K562 (cell line): Measurements from ENCODE around the gene PSG7. TPM values are rescaled to one million over a fixed set of nuclear protein-coding genes. Genes with fewer than 3 reads are reported as not detected.
"Not testable (repeated sequence)": the region's sequence is repeated elsewhere in the genome, so short reads cannot be mapped to it uniquely, and the experiment has no call there.

ENCODE experiments used
- ATAC-seq: fragments of 200-7000 bp; cut with Tn5 transposase; 3 replicates; pipeline ENCODE4 v1.9.1; 2020; ENCODE audit warnings: moderate library complexity
- BruUV-seq: library from RNA; stranded (reverse); fragments of 400-500 nt; replicated peaks from 2 replicates; lab custom pipeline; 2021; lab: Mats Ljungman, UMichigan
- CTCF ChIA-PET: fragments of 300-600 bp; formaldehyde crosslinking; extraction: SDS; loops from one replicate; lab custom pipeline; 2021; ENCODE audit warnings: low intra/inter-chr PET ratio; lab: Yijun Ruan, JAX
- POLR2A ChIA-PET: fragments of 300-600, 350-650 bp; sonication (Branson Sonifier 250); formaldehyde crosslinking; extraction: SDS; loops from one replicate; lab custom pipeline; 2021; ENCODE audit warnings: antibody characterized with exemption, inconsistent platforms; lab: Yijun Ruan, JAX
- DNase-seq, 4 experiments: peaks; one replicate each; pipeline versions ENCODE4 v3.0.0 to v3.0.0-alpha.2; 2011 to 2018; ENCODE audit warnings: low spot score in 3 of 4, mixed read lengths in 3 of 4; ENCODE audit errors: extremely low read depth in 1 of 4
- FAIRE-seq: peaks from 2 replicates; lab custom pipeline; 2011; peaks lifted over from hg19 to GRCh38; lab: Jason Lieb, UNC
- H2AFZ ChIP-seq: 2 replicates; pipeline ENCODE4 v1.6.0; 2011; ENCODE audit warnings: low read depth, low read length, control low read depth, inconsistent platforms
- H3K27ac ChIP-seq: fragments of 200-600 bp; 3 replicates; pipeline ENCODE4 v1.8.0; 2011; ENCODE audit warnings: low read depth, mild to moderate bottlenecking, control low read depth, inconsistent platforms, low read length, moderate library complexity, mixed read lengths; ENCODE audit errors: extremely low read depth
- H3K27me3 ChIP-seq, 2 experiments: fragments of 300-600 bp in 1 of 2; 2 replicates in 1 of 2; 3 replicates in 1 of 2; pipeline versions ENCODE4 v1.6.0 to v1.8.0; 2011; ENCODE audit warnings: inconsistent platforms in 2 of 2, low read length in 2 of 2, mild to moderate bottlenecking in 1 of 2, mixed read lengths in 1 of 2, moderate library complexity in 1 of 2; ENCODE audit not compliant: control insufficient read depth in 2 of 2, insufficient read depth in 2 of 2
- H3K36me3 ChIP-seq: fragments of 300-600 bp; 3 replicates; pipeline ENCODE4 v1.8.0; 2011; ENCODE audit warnings: mild to moderate bottlenecking, low read length, inconsistent platforms; ENCODE audit not compliant: control insufficient read depth, insufficient read depth
- H3K4me1 ChIP-seq, 2 experiments: fragments of 200-600 bp in 1 of 2; replicated peaks in 1 of 2; 2 replicates in 1 of 2; 3 replicates in 1 of 2; pipeline versions ENCODE4 v1.5.1 to v1.8.0; 2011; ENCODE audit warnings: inconsistent platforms in 2 of 2, low read length in 2 of 2, mild to moderate bottlenecking in 1 of 2, mixed read lengths in 1 of 2, moderate library complexity in 1 of 2; ENCODE audit not compliant: control insufficient read depth in 2 of 2, insufficient read depth in 2 of 2
- H3K4me2 ChIP-seq: 2 replicates; pipeline ENCODE4 v1.6.1; 2011; ENCODE audit warnings: low read length, control low read depth, inconsistent platforms, mixed read lengths; ENCODE audit not compliant: insufficient read depth
- H3K4me3 ChIP-seq: fragments of 200-600 bp; sonication (generic), shearing (Covaris generic); 2 replicates; pipeline ENCODE4 v1.5.1; 2016; ENCODE audit warnings: control low read depth, inconsistent platforms
- H3K79me2 ChIP-seq: fragments of 200-600 bp; 3 replicates; pipeline ENCODE4 v1.8.0; 2011; ENCODE audit warnings: low read length, inconsistent platforms; ENCODE audit not compliant: control insufficient read depth, insufficient read depth
- H3K9ac ChIP-seq, 2 experiments: 2 replicates each; pipeline versions ENCODE4 v1.6.0 to v1.6.1; 2011; ENCODE audit warnings: low read depth in 2 of 2, low read length in 2 of 2, control low read depth in 1 of 2, inconsistent platforms in 1 of 2, mild to moderate bottlenecking in 1 of 2, mixed read lengths in 1 of 2; ENCODE audit not compliant: insufficient read depth in 1 of 2
- H3K9me1 ChIP-seq: one replicate; pipeline ENCODE4 v1.6.0; 2011; ENCODE audit warnings: inconsistent platforms, mild to moderate bottlenecking, low read length, moderate library complexity; ENCODE audit not compliant: control insufficient read depth, insufficient read depth
- H3K9me3 ChIP-seq: replicated peaks from 2 replicates; pipeline ENCODE4 v1.5.1; 2011; ENCODE audit warnings: low read depth, low read length, inconsistent platforms; ENCODE audit not compliant: control insufficient read depth, insufficient read depth
- H4K20me1 ChIP-seq: replicated peaks from 2 replicates; pipeline ENCODE4 v1.6.1; 2011; ENCODE audit warnings: low read length, inconsistent platforms, mixed read lengths; ENCODE audit not compliant: control insufficient read depth, insufficient read depth
- WGBS: fragments of 100-300 bp; shearing (Covaris generic); methylation state at CpG from one replicate; pipeline ENCODE4 v1.1.6; 2016; ENCODE audit warnings: low coverage, mixed read lengths; ENCODE audit not compliant: insufficient coverage; ENCODE audit errors: missing lambda C conversion rate; 5-methylcytosine and 5-hydroxymethylcytosine counted together
- in situ Hi-C: fragments of 300-500 bp; cut with MboI; formaldehyde crosslinking; loops from 4 replicates; pipeline ENCODE4 v1.15.0; 2018; ENCODE audit warnings: inconsistent platforms, mixed read lengths
- intact Hi-C: fragments of 100-400 bp; cut with micrococcal nuclease; formaldehyde crosslinking; loops from 2 replicates; pipeline ENCODE4 v1.14.2; 2022
- polyA plus RNA-seq, 8 experiments: library from polyadenylated mRNA; depleted of rRNA in 4 of 8; stranded (reverse) in 5 of 8; unstranded in 3 of 8; fragments of >200 nt; fragmentation: Nextera tagmentation in 2 of 8; fragmentation: Illumina TruSeq in 1 of 8; extraction: Ambion mirVana in 2 of 8; extraction: Trizol in 1 of 8; gene quantifications; 2 replicates each; pipeline versions ENCODE4 v1.2.1 to v1.2.3, GENCODE V29; 2011 to 2014; ENCODE audit warnings: inconsistent platforms in 1 of 8, missing spikeins in 1 of 8
- total RNA-seq, 7 experiments: library from RNA; depleted of rRNA in 6 of 7; stranded (reverse); fragments of >200 nt in 6 of 7; fragmentation: Illumina TruSeq in 2 of 7; extraction: Trizol in 2 of 7; gene quantifications; 2 replicates each; pipeline versions ENCODE4 v1.2.1 to v1.2.3, GENCODE V29; 2011 to 2021; ENCODE audit warnings: low replicate concordance in 1 of 7

The PSG7 gene
- total and polyA plus RNA-seq, 9 of the 15 experiments (the other 6 are each of a cell fraction or from before 2014, with no cell fraction given), result not detected

GRCh38 chr19:42911731-42912130 is 25.3 kb downstream of the PSG7 start:
- DNase-seq, H3K27me3 ChIP-seq, H2AFZ ChIP-seq, H3K36me3 ChIP-seq, POLR2A ChIA-PET, H4K20me1 ChIP-seq, CTCF ChIA-PET, BruUV-seq, FAIRE-seq, in situ Hi-C loops, H3K9ac ChIP-seq, H3K9me1 ChIP-seq, H3K4me1 ChIP-seq, ATAC-seq, H3K4me2 ChIP-seq, H3K9me3 ChIP-seq, H3K79me2 ChIP-seq, H3K27ac ChIP-seq, H3K4me3 ChIP-seq, intact Hi-C loops: not testable (repeated sequence)
- WGBS, result 0% methylated on average over 5 of the region's 5 CpGs

GRCh38 chr19:42906162-42906561 is 30.8 kb downstream of the PSG7 start:
- H2AFZ ChIP-seq, H3K36me3 ChIP-seq, H3K27ac ChIP-seq, H3K27me3 ChIP-seq, intact Hi-C loops, POLR2A ChIA-PET, DNase-seq, H3K4me1 ChIP-seq, ATAC-seq, in situ Hi-C loops, H3K4me2 ChIP-seq, H3K9me1 ChIP-seq, H3K4me3 ChIP-seq, H3K9me3 ChIP-seq, BruUV-seq, H3K9ac ChIP-seq, H4K20me1 ChIP-seq, CTCF ChIA-PET, H3K79me2 ChIP-seq, FAIRE-seq: not testable (repeated sequence)
- WGBS, result 0% methylated on average over 4 of the region's 5 CpGs

DNA sequence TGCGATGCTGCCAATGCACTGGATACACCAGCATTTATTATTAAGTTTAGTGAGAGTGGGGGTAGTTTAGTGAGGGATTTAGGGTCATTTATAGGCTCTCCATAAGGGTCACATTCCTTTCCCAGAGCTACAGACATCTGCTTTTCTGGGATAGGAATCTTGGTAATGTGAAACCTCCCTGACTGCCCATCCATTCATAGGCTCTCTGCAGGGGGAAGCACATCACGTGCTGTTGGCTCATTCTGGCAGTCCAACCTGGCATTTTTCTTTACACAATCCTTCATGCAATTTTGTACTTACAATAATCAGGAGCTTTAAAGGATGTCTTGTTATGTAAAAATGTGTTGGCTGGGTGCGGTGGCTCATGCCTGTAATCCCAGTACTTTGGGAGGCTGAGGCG is 36.4 kb downstream of the PSG7 start:
- 5% methylated on average over 4 of the region's 4 CpGs for WGBS
- H3K4me2 ChIP-seq, H3K27ac ChIP-seq, H3K4me1 ChIP-seq, H3K36me3 ChIP-seq, intact Hi-C loops, H3K4me3 ChIP-seq, H2AFZ ChIP-seq, H3K9me1 ChIP-seq, H3K9ac ChIP-seq, ATAC-seq, H3K9me3 ChIP-seq, DNase-seq, H3K27me3 ChIP-seq, CTCF ChIA-PET, BruUV-seq, H4K20me1 ChIP-seq, in situ Hi-C loops, H3K79me2 ChIP-seq, FAIRE-seq, POLR2A ChIA-PET: not testable (repeated sequence)

- H3K4me3 ChIP-seq, BruUV-seq, in situ Hi-C loops, H3K9me1 ChIP-seq, H3K27me3 ChIP-seq, H3K9me3 ChIP-seq, intact Hi-C loops, H3K27ac ChIP-seq, FAIRE-seq, H2AFZ ChIP-seq, DNase-seq, H4K20me1 ChIP-seq, H3K79me2 ChIP-seq, ATAC-seq, H3K36me3 ChIP-seq, POLR2A ChIA-PET, H3K4me2 ChIP-seq, CTCF ChIA-PET, H3K9ac ChIP-seq, H3K4me1 ChIP-seq: not testable (repeated sequence)
- 0% methylated on average over 10 of the region's 12 CpGs for WGBS
Measured at GRCh38 chr19:42899674-42900073, 37.3 kb downstream of the PSG7 start.
